ENCODE measurements around the gene TMEM161B. TPM values are rescaled to one million over a fixed set of nuclear protein-coding genes. Genes with fewer than 3 reads are reported as not detected.
"Not testable (repeated sequence)": the region's sequence is repeated elsewhere in the genome, so short reads cannot be mapped to it uniquely, and the experiment has no call there.

The TMEM161B gene
- total RNA-seq, 1 donor from 2014 or later = 16.9 TPM

- Mint-ChIP-seq H3K27me3 (ENCODE audit: low read depth) (no peaks in the 10 kb centered on the region), H3K9me3 (no peaks in the 10 kb centered on the region), H3K27ac (ENCODE audit: unreplicated experiment) (no peak overlapping the region), H3K4me1 (peaks cover 19% of the 10 kb centered on the region), H3K36me3 (ENCODE audit: low read depth) (no peaks in the 10 kb centered on the region), H3K4me3 (no peak overlapping the region)
- TF ChIP-seq CTCF (conservative IDR thresholded peaks at IDR 0.05) = no peak
- DNase-seq (ENCODE audit: low read depth, low spot score) = no peak
Observed at GRCh38 chr5:88244686-88245085, 24.0 kb downstream of the TMEM161B start.

GRCh38 chr5:88243493-88243892 is 25.2 kb downstream of the TMEM161B start:
- not testable (repeated sequence) for H3K36me3 Mint-ChIP-seq (ENCODE audit: low read depth); H3K27ac Mint-ChIP-seq (ENCODE audit: unreplicated experiment); H3K4me3 Mint-ChIP-seq; H3K9me3 Mint-ChIP-seq; H3K27me3 Mint-ChIP-seq (ENCODE audit: low read depth); DNase-seq (ENCODE audit: low read depth, low spot score)
- peaks cover 19% of the 10 kb centered on the region for H3K4me1 Mint-ChIP-seq

- H3K4me1 Mint-ChIP-seq = no peaks in the 10 kb centered on the region
- no peak for TF ChIP-seq CTCF (conservative IDR thresholded peaks at IDR 0.05)
- H3K4me3 Mint-ChIP-seq = no peak overlapping the region
Observed at GRCh38 chr5:88238732-88239131, 29.9 kb downstream of the TMEM161B start.

GRCh38 chr5:88236866-88237642 is 31.6 kb downstream of the TMEM161B start:
- H3K36me3 Mint-ChIP-seq (ENCODE audit: low read depth) = peaks cover 9% of the 10 kb centered on the region
- no peak for TF ChIP-seq CTCF (conservative IDR thresholded peaks at IDR 0.05)
- H3K9me3 Mint-ChIP-seq = no peaks in the 10 kb centered on the region
- DNase-seq (ENCODE audit: low read depth, low spot score) = no peak
- H3K4me1 Mint-ChIP-seq = no peaks in the 10 kb centered on the region
- no peak overlapping the region for H3K4me3 Mint-ChIP-seq
- H3K27me3 Mint-ChIP-seq (ENCODE audit: low read depth) = no peaks in the 10 kb centered on the region
- no peak overlapping the region for H3K27ac Mint-ChIP-seq (ENCODE audit: unreplicated experiment)

More at GRCh38 chr5:88238732-88239131, 29.9 kb downstream of the TMEM161B start:
- Mint-ChIP-seq H3K9me3 (no peaks in the 10 kb centered on the region), H3K27me3 (ENCODE audit: low read depth) (no peaks in the 10 kb centered on the region), H3K27ac (ENCODE audit: unreplicated experiment) (no peak overlapping the region), H3K36me3 (ENCODE audit: low read depth) (peaks cover under 1% of the 10 kb centered on the region)
- no peak for DNase-seq (ENCODE audit: low read depth, low spot score)

- H3K9me3 Mint-ChIP-seq = no peaks in the 10 kb centered on the region
Observed at GRCh38 chr5:88235828-88236227, 32.8 kb downstream of the TMEM161B start.

More at GRCh38 chr5:88235828-88236227, 32.8 kb downstream of the TMEM161B start:
- Mint-ChIP-seq H3K4me1 (peaks cover under 1% of the 10 kb centered on the region), H3K36me3 (ENCODE audit: low read depth) (peaks cover 12% of the 10 kb centered on the region), H3K4me3 (no peak overlapping the region), H3K27ac (ENCODE audit: unreplicated experiment) (no peak overlapping the region), H3K27me3 (ENCODE audit: low read depth) (no peaks in the 10 kb centered on the region)
- TF ChIP-seq CTCF (conservative IDR thresholded peaks at IDR 0.05) = no peak
- no peak for DNase-seq (ENCODE audit: low read depth, low spot score)
